AG09319 (cell line): ENCODE measurements around the gene DNAAF5.
"Not testable (repeated sequence)": the region's sequence is repeated elsewhere in the genome, so short reads cannot be mapped to it uniquely, and the experiment has no call there.

Experiments
- DNase-seq: peaks from one replicate; pipeline ENCODE4 v3.0.0-alpha.2; 2010; ENCODE audit warnings: low read depth; ENCODE audit errors: extremely low read depth
- CTCF ChIP-seq: IDR thresholded peaks from 2 replicates; pipeline ENCODE4 v1.5.1; 2011; ENCODE audit warnings: low read depth, mild to moderate bottlenecking, inconsistent platforms, low read length, moderate library complexity

DNAAF5 gene

DNA sequence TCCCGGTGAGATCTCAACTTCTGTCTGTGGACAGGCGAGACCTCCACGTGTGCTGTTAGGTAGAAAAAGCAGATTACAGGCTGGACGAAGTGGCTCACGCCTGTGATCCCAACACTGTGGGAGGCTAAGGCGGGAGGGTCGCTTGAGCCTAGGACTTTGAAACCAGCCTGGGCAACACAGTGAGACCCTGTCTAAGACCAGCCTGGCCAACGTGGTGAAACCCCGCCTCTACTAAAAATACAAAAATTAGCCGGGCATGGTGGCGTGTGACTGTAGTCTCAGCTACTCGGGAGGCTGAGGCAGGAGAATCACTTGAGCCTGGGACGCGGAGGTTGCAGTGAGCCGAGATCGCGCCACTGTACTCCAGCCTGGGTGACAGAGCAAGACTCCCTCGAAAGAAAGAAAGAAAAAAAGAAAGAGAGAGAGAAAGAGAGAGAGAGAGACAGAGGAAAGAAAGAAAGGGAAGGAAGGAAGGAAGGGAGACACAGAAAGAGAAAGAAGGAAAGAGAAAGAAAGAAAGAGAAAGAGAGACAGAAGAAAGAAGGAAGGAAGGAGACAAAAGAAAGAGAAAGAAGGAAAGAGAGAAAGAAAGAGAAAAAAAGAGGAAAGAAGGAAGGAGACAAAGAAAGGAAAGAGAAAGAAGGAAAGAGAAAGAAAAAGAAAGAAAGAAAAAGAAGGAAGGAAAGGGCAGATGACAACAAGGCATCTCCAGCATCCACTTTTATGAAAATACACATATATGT is 76.2 kb downstream of the DNAAF5 start:
- no peak for TF ChIP-seq CTCF

GRCh38 chr7:803243-803635 is 76.7 kb downstream of the DNAAF5 start:
- no peak for DNase-seq

More for the DNA sequence above, 76.2 kb downstream of the DNAAF5 start:
- DNase-seq, result no peak

GRCh38 chr7:803796-804195 is 77.3 kb downstream of the DNAAF5 start:
- DNase-seq, result not testable (repeated sequence)

More at GRCh38 chr7:803243-803635, 76.7 kb downstream of the DNAAF5 start:
- no peak for TF ChIP-seq CTCF

- no peak for DNase-seq
- no peak for TF ChIP-seq CTCF
Measured at GRCh38 chr7:805261-805660, 78.8 kb downstream of the DNAAF5 start.

DNA sequence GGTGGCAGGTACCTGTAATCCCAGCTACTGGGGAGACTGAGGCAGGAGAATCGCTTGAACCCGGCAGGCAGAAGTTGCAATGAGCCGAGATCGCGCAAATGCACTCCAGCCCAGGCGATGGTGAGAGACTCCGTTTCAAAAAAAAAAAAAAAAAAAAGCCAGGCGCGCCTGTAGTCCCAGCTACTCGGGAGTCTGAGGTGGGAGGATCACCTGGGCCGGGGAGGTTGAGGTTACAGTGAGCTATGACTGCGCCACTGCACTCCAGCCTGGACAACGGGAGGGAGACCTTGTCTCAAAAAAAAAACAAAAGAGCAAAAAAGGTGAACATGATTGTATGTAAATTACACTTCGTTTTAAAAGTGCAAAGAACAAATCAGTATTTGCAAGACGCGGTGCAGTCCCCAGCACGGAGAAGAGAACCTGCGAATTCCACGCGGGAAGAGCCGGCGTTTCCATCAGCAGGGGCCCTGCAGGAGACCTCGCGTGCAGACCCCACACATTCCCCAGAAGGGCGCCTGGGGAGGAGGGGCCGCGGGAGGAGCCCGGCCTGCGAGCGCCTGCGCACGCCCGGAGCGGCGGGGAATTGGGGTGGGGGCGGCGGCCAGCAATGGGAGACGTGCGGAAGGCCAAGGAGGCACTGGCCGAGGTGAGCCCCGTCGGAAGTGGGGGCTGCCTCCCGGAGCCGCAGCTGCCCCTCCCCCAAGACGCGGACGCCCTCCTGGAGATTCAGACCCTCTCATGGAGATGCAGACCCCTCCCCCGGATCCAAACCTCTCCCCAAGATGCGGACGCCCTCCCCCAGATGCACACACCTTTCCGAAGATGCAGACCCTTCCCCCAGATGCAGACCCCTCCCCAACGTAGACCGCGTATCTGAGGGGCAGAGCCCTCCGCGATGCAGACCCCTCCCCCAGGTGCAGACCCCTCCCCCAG is 89.1 kb downstream of the DNAAF5 start:
- no peak for DNase-seq

GRCh38 chr7:816300-816750 is 89.8 kb downstream of the DNAAF5 start:
- DNase-seq, result peak; percentile 93
- no peak for TF ChIP-seq CTCF

More for the DNA sequence above, 89.1 kb downstream of the DNAAF5 start:
- TF ChIP-seq CTCF, result no peak

GRCh38 chr7:816751-817671 is 90.5 kb downstream of the DNAAF5 start:
- no peak for DNase-seq
- TF ChIP-seq CTCF, result no peak
